Fibroblast of lung (primary cell): ENCODE results near the gene ATP6V1A. TPM values are rescaled to one million over a fixed set of nuclear protein-coding genes. Genes with fewer than 3 reads are reported as not detected.

Experiments used
- DNase-seq, 2 donors: peaks; one replicate each; pipeline versions ENCODE4 v3.0.0 to v3.0.0-alpha.2; 2010; ENCODE audit warnings: low read depth in 2 of 2
- H2AFZ ChIP-seq: 2 replicates; pipeline ENCODE4 v1.5.1; 2012; ENCODE audit warnings: low read length, control low read depth, inconsistent platforms
- H3K27ac ChIP-seq: 2 replicates; pipeline ENCODE4 v1.5.1; 2011; ENCODE audit warnings: low read length, control low read depth; ENCODE audit not compliant: insufficient read depth
- H3K27me3 ChIP-seq: 2 replicates; pipeline ENCODE4 v1.5.1; 2011; ENCODE audit warnings: mild to moderate bottlenecking, low read length; ENCODE audit not compliant: control insufficient read depth, insufficient read depth
- H3K36me3 ChIP-seq: 2 replicates; pipeline ENCODE4 v1.5.1; 2011; ENCODE audit warnings: low read length; ENCODE audit not compliant: control insufficient read depth, insufficient read depth
- H3K4me1 ChIP-seq: 2 replicates; pipeline ENCODE4 v1.5.1; 2011; ENCODE audit warnings: low read length; ENCODE audit not compliant: control insufficient read depth, insufficient read depth; ENCODE audit errors: extremely low read depth
- H3K4me2 ChIP-seq: 2 replicates; pipeline ENCODE4 v1.5.1; 2011; ENCODE audit warnings: low read length, control low read depth; ENCODE audit not compliant: insufficient read depth; ENCODE audit errors: extremely low read depth
- H3K4me3 ChIP-seq, 4 experiments: fragments of 200-600 bp in 1 of 4; sonication (generic) in 1 of 4; replicated peaks in 1 of 4; 2 replicates each; pipeline ENCODE4 v1.5.1; 2011 to 2016; ENCODE audit warnings: low read length in 4 of 4, low read depth in 3 of 4, mild to moderate bottlenecking in 3 of 4, control low read depth in 2 of 4, inconsistent platforms in 1 of 4, mixed read lengths in 1 of 4; ENCODE audit not compliant: insufficient read depth in 1 of 4; ENCODE audit errors: control extremely low read depth in 1 of 4
- H3K79me2 ChIP-seq: 2 replicates; pipeline ENCODE4 v1.5.1; 2012; ENCODE audit warnings: mild to moderate bottlenecking, low read length, inconsistent platforms; ENCODE audit not compliant: control insufficient read depth, insufficient read depth
- H3K9ac ChIP-seq: 2 replicates; pipeline ENCODE4 v1.5.1; 2011; ENCODE audit warnings: mild to moderate bottlenecking, low read length, control low read depth; ENCODE audit not compliant: insufficient read depth
- H3K9me3 ChIP-seq: 2 replicates; pipeline ENCODE4 v1.5.1; 2012; ENCODE audit warnings: low read depth, low read length; ENCODE audit not compliant: control insufficient read depth, insufficient read depth
- H4K20me1 ChIP-seq: 2 replicates; pipeline ENCODE4 v1.5.1; 2011; ENCODE audit warnings: low read length; ENCODE audit not compliant: control insufficient read depth, insufficient read depth; ENCODE audit errors: extremely low read depth
- EZH2 ChIP-seq: IDR thresholded peaks from 2 replicates; pipeline ENCODE4 v1.5.1; 2012; ENCODE audit warnings: low read length, control low read depth, mild to moderate bottlenecking; ENCODE audit errors: missing control alignments
- polyA plus RNA-seq, 2 donors: library from polyadenylated mRNA; depleted of rRNA in 1 of 2; stranded (reverse) in 1 of 2; unstranded in 1 of 2; fragments of >200 nt; gene quantifications; 2 replicates each; pipeline ENCODE4 v1.2.1, GENCODE V29; 2011 to 2012; ENCODE audit warnings: missing spikeins in 1 of 2
- total RNA-seq: library from RNA; depleted of rRNA; stranded (reverse); fragments of >200 nt; gene quantifications from 2 replicates; pipeline ENCODE4 v1.2.1, GENCODE V29; 2014
- TF ChIP-seq, protein P1 (sequence below), 2 donors: IDR thresholded peaks in 1 of 2; conservative IDR thresholded peaks in 1 of 2; 1 replicate in 1 of 2; 2 replicates in 1 of 2; pipeline ENCODE4 v1.5.1; 2011 to 2012; ENCODE audit warnings: low read length in 2 of 2, control low read depth in 1 of 2, inconsistent platforms in 1 of 2, low read depth in 1 of 2, mild to moderate bottlenecking in 1 of 2

Gene ATP6V1A
- total and polyA plus RNA-seq, 2 donors (not counting 1 experiment from before 2014, with no cell fraction given) = 75.7 to 213 TPM

DNA sequence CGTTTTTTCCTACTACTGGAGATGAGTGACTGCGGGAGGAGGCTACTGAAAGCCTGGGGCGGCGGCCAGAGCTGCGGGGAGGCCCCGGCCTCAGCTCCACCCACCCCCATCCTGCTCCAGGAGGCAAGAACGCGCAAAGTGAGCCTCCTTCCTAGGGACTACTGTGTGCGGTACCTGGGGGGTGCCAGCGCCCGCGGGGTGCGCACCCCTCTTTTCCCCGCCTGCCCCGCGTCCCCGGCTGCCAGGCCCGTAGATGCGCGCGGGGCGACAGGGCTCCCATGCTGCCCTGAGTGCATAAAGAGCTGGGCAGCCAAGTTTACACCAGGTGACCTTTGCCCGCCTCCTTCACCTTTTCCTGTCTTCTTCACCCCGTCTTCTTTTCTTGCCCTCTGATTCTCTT is 47.9 kb upstream of the ATP6V1A start:
- no peaks in the 10 kb centered on the region for H4K20me1 ChIP-seq
- H3K4me2 ChIP-seq = peak overlapping the region; percentile 79
- peak overlapping the region; percentile 74 for H2AFZ ChIP-seq
- DNase-seq = peak in 1 of 2 donors; percentile 27
- H3K9ac ChIP-seq = no peak overlapping the region
- no peak overlapping the region for H3K27ac ChIP-seq
- peak overlapping the region in 2 of 4 experiments; percentile 31 to 48 for H3K4me3 ChIP-seq
- H3K9me3 ChIP-seq = no peaks in the 10 kb centered on the region
- TF ChIP-seq, protein P1, sequence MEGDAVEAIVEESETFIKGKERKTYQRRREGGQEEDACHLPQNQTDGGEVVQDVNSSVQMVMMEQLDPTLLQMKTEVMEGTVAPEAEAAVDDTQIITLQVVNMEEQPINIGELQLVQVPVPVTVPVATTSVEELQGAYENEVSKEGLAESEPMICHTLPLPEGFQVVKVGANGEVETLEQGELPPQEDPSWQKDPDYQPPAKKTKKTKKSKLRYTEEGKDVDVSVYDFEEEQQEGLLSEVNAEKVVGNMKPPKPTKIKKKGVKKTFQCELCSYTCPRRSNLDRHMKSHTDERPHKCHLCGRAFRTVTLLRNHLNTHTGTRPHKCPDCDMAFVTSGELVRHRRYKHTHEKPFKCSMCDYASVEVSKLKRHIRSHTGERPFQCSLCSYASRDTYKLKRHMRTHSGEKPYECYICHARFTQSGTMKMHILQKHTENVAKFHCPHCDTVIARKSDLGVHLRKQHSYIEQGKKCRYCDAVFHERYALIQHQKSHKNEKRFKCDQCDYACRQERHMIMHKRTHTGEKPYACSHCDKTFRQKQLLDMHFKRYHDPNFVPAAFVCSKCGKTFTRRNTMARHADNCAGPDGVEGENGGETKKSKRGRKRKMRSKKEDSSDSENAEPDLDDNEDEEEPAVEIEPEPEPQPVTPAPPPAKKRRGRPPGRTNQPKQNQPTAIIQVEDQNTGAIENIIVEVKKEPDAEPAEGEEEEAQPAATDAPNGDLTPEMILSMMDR (conservative IDR thresholded peaks at IDR 0.05 in 1 of 2, IDR thresholded peaks at IDR 0.05 in 1 of 2; ENCODE audit: low read depth in 1 of 2, low read length in 2 of 2) = no peak
- no peak for TF ChIP-seq EZH2
- H3K4me1 ChIP-seq = no peaks in the 10 kb centered on the region
- no peaks in the 10 kb centered on the region for H3K36me3 ChIP-seq
- peaks cover 8% of the 10 kb centered on the region for H3K79me2 ChIP-seq
- H3K27me3 ChIP-seq = no peaks in the 10 kb centered on the region

DNA sequence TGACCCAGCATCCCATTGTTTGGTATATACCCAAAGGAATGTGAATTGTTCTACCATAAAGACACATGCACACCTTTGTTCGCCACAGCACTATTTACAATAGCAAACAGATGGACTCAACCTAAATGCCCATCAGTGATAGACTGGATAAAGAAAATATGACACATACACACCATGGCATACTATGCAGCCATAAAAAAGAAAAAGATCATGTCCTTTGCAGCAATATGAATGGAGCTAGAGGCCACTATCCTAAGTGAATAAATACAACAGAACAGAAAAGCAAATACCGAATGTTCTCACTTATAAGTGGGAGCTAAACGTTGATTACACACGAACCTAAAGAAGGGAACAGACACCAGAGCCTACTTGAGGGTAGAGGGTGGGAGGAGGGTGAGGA is 39.0 kb upstream of the ATP6V1A start:
- Histone ChIP-seq H3K4me1 (no peaks in the 10 kb centered on the region), H4K20me1 (peaks cover 2% of the 10 kb centered on the region), H3K9me3 (no peaks in the 10 kb centered on the region), H3K79me2 (no peaks in the 10 kb centered on the region), H3K9ac (no peak overlapping the region), H3K4me2 (no peak overlapping the region), H3K4me3 (no peak overlapping the region), H3K27ac (no peak overlapping the region), H3K27me3 (no peaks in the 10 kb centered on the region), H2AFZ (no peak overlapping the region), H3K36me3 (no peaks in the 10 kb centered on the region)
- TF ChIP-seq, protein P1 (conservative IDR thresholded peaks at IDR 0.05 in 1 of 2, IDR thresholded peaks at IDR 0.05 in 1 of 2; ENCODE audit: low read depth in 1 of 2, low read length in 2 of 2) = no peak
- DNase-seq = no peak

DNA sequence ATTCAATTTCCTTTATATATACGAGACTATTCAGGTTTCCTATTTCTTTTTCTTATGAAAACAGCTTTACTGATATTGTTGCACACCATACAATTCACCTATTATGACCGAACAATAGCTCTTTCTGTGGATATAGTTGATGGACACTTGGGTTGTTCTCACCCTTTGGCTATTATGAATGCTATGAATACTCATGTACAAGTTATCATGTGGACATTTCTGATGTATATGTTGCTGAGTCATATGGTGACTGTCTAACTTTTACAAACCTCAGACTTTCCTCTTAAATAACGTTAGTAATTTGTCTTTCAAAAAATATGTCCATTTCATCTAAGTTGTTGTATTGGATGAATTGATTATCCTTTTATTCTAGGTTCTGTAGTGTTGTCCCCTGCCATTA is 34.7 kb upstream of the ATP6V1A start:
- no peak for TF ChIP-seq EZH2
- TF ChIP-seq, protein P1 (conservative IDR thresholded peaks at IDR 0.05 in 1 of 2, IDR thresholded peaks at IDR 0.05 in 1 of 2; ENCODE audit: low read depth in 1 of 2, low read length in 2 of 2) = no peak
- DNase-seq = peak in 1 of 2 donors; percentile 16

More for the DNA sequence above, 34.7 kb upstream of the ATP6V1A start:
- no peaks in the 10 kb centered on the region for H3K27me3 ChIP-seq
- H3K9ac ChIP-seq = no peak overlapping the region
- no peak overlapping the region for H3K4me3 ChIP-seq
- no peak overlapping the region for H3K4me2 ChIP-seq
- no peak overlapping the region for H3K27ac ChIP-seq
- no peaks in the 10 kb centered on the region for H3K9me3 ChIP-seq
- no peaks in the 10 kb centered on the region for H3K36me3 ChIP-seq
- no peaks in the 10 kb centered on the region for H3K79me2 ChIP-seq
- no peaks in the 10 kb centered on the region for H3K4me1 ChIP-seq
- H4K20me1 ChIP-seq = peaks cover 2% of the 10 kb centered on the region
- no peak overlapping the region for H2AFZ ChIP-seq
